Liver (tissue), 9 donors: ENCODE data around the gene ANKRD1. TPM values are rescaled to one million over a fixed set of nuclear protein-coding genes. Genes with fewer than 3 reads are reported as not detected.

Experiments
- DNase-seq: peaks from one replicate; pipeline ENCODE4 v3.0.0-alpha.2; 2017; ENCODE audit warnings: low spot score
- H3K27ac ChIP-seq, 2 donors: one replicate each; pipeline ENCODE4 v1.7.0; 2013; ENCODE audit warnings: inconsistent platforms in 2 of 2, low read length in 2 of 2, control low read depth in 1 of 2, low read depth in 1 of 2, mild to moderate bottlenecking in 1 of 2
- H3K27me3 ChIP-seq, 4 donors: one replicate each; pipeline versions ENCODE4 v1.6.1 to v1.7.0; 2013; ENCODE audit warnings: low read length in 3 of 4, inconsistent platforms in 1 of 4, mild to moderate bottlenecking in 1 of 4, moderate library complexity in 1 of 4; ENCODE audit not compliant: control insufficient read depth in 4 of 4, insufficient read depth in 4 of 4
- H3K36me3 ChIP-seq, 4 donors: one replicate each; pipeline versions ENCODE4 v1.6.1 to v1.7.0; 2013; ENCODE audit warnings: low read length in 3 of 4, mild to moderate bottlenecking in 3 of 4, low read depth in 1 of 4, moderate library complexity in 1 of 4; ENCODE audit not compliant: control insufficient read depth in 4 of 4, insufficient read depth in 3 of 4
- H3K4me1 ChIP-seq, 4 donors: one replicate each; pipeline versions ENCODE4 v1.6.1 to v1.7.0; 2013; ENCODE audit warnings: low read length in 3 of 4, mild to moderate bottlenecking in 3 of 4, moderate library complexity in 1 of 4; ENCODE audit not compliant: control insufficient read depth in 4 of 4, insufficient read depth in 4 of 4
- H3K4me3 ChIP-seq, 3 donors: one replicate each; pipeline versions ENCODE4 v1.6.1 to v1.7.0; 2013; ENCODE audit warnings: low read length in 3 of 3, control low read depth in 1 of 3, low read depth in 1 of 3, mild to moderate bottlenecking in 1 of 3
- H3K9ac ChIP-seq, 2 donors: one replicate each; pipeline ENCODE4 v1.7.0; 2013; ENCODE audit warnings: low read length in 2 of 2, mild to moderate bottlenecking in 2 of 2, moderate library complexity in 2 of 2, control low read depth in 1 of 2, low read depth in 1 of 2
- H3K9me3 ChIP-seq, 4 donors: one replicate each; pipeline versions ENCODE4 v1.6.1 to v1.7.0; 2013; ENCODE audit warnings: low read length in 3 of 4; ENCODE audit not compliant: control insufficient read depth in 4 of 4
- ATF3 ChIP-seq: IDR thresholded peaks from 2 replicates; pipeline ENCODE4 v1.6.1; 2016; ENCODE audit warnings: antibody characterized with exemption
- CTCF ChIP-seq: fragments of 150-350 bp; IDR thresholded peaks from 2 replicates; pipeline ENCODE4 v1.5.1; 2017; ENCODE audit warnings: improper control_type of control experiment, low read depth, low read length; ENCODE audit not compliant: missing input control
- EGR1 ChIP-seq, 2 donors: IDR thresholded peaks; 2 replicates each; pipeline ENCODE4 v1.6.1; 2016 to 2018; ENCODE audit warnings: antibody characterized with exemption in 2 of 2, low read depth in 2 of 2
- FOXA1 ChIP-seq: IDR thresholded peaks from 2 replicates; pipeline ENCODE4 v1.6.1; 2016; ENCODE audit warnings: antibody characterized with exemption
- FOXA2 ChIP-seq: IDR thresholded peaks from 2 replicates; pipeline ENCODE4 v1.6.1; 2016; ENCODE audit warnings: antibody characterized with exemption
- HNF4A ChIP-seq, 2 donors: conservative IDR thresholded peaks; 2 replicates each; pipeline ENCODE4 v1.6.1; 2016; ENCODE audit warnings: antibody characterized with exemption in 2 of 2, mild to moderate bottlenecking in 2 of 2
- HNF4G ChIP-seq: IDR thresholded peaks from 2 replicates; pipeline ENCODE4 v1.6.1; 2016; ENCODE audit warnings: antibody characterized with exemption
- MAX ChIP-seq: IDR thresholded peaks from 2 replicates; pipeline ENCODE4 v1.6.1; 2016; ENCODE audit warnings: antibody characterized with exemption
- NR2F2 ChIP-seq: IDR thresholded peaks from 2 replicates; pipeline ENCODE4 v1.6.1; 2016; ENCODE audit warnings: antibody characterized with exemption
- RAD21 ChIP-seq, 2 donors: IDR thresholded peaks; 2 replicates each; pipeline ENCODE4 v1.6.1; 2016; ENCODE audit warnings: antibody characterized with exemption in 2 of 2, mild to moderate bottlenecking in 2 of 2
- REST ChIP-seq: IDR thresholded peaks from 2 replicates; pipeline ENCODE4 v1.6.1; 2016; ENCODE audit warnings: antibody characterized with exemption, mild to moderate bottlenecking
- SP1 ChIP-seq: IDR thresholded peaks from 2 replicates; pipeline ENCODE4 v1.6.1; 2018; ENCODE audit warnings: antibody characterized with exemption, mild to moderate bottlenecking
- ZBTB33 ChIP-seq: IDR thresholded peaks from 2 replicates; pipeline ENCODE4 v1.6.1; 2016; ENCODE audit warnings: antibody characterized with exemption
- WGBS: extraction: QIAGEN DNeasy Blood & Tissue Kit; methylation state at CpG from one replicate; pipeline ENCODE4 v1.1.7; 2013; 5-methylcytosine and 5-hydroxymethylcytosine counted together
- polyA plus RNA-seq, 2 donors: library from polyadenylated mRNA; stranded (reverse) in 1 of 2; unstranded in 1 of 2; fragments of 200-250 nt in 1 of 2; fragments of >200 nt in 1 of 2; fragmentation: Nextera tagmentation in 1 of 2; extraction: Ambion mirVana in 1 of 2; gene quantifications; one replicate each; pipeline versions ENCODE4 v1.2.1 to v1.2.3, GENCODE V29; 2013 to 2015
- total RNA-seq, 2 donors: library from RNA; depleted of rRNA; stranded (reverse); fragments of >200 nt; gene quantifications; one replicate each; pipeline ENCODE4 v1.2.3, GENCODE V29; 2014
- donor health status: healthy.
- donor health status: healthy.
- donor health status: healthy.
- donor health status: healthy.
- donor health status: healthy.

Gene ANKRD1
- total and polyA plus RNA-seq, 4 donors = 0.16 to 0.25 TPM; not detected in 2

GRCh38 chr10:90969121-90969534 is 48.2 kb upstream of the ANKRD1 start:
- no peak for DNase-seq
- no peaks in the 10 kb centered on the region for H3K9me3 ChIP-seq
- H3K36me3 ChIP-seq = no peaks in the 10 kb centered on the region
- H3K9ac ChIP-seq = no peak overlapping the region
- H3K27ac ChIP-seq = no peak overlapping the region
- H3K27me3 ChIP-seq = no peaks in the 10 kb centered on the region
- TF ChIP-seq EGR1 (IDR thresholded peaks at IDR 0.05; ENCODE audit: low read depth in 2 of 2) (no peak), SP1 (no peak), NR2F2 (no peak)
- no peaks in the 10 kb centered on the region for H3K4me1 ChIP-seq
- H3K4me3 ChIP-seq = no peak overlapping the region
- 83% methylated on average over 5 of the region's 5 CpGs for WGBS

GRCh38 chr10:90968328-90969081 is 47.6 kb upstream of the ANKRD1 start:
- TF ChIP-seq MAX (no peak), CTCF (no peak), NR2F2 (no peak), RAD21 (IDR thresholded peaks at IDR 0.05) (no peak), HNF4A (conservative IDR thresholded peaks at IDR 0.05) (no peak), SP1 (no peak), FOXA1 (no peak), FOXA2 (no peak), ATF3 (no peak), HNF4G (no peak), REST (no peak), ZBTB33 (no peak)
- H3K36me3 ChIP-seq = no peaks in the 10 kb centered on the region
- no peaks in the 10 kb centered on the region for H3K27me3 ChIP-seq
- H3K4me1 ChIP-seq = no peaks in the 10 kb centered on the region
- H3K9ac ChIP-seq = no peak overlapping the region
- DNase-seq = no peak
- no peaks in the 10 kb centered on the region for H3K9me3 ChIP-seq
- no peak overlapping the region for H3K4me3 ChIP-seq
- WGBS = 75% methylated on average over 6 of the region's 6 CpGs
- H3K27ac ChIP-seq = no peak overlapping the region
